GM12872 (cell line): ENCODE results near the gene HOXB7.
A peak's percentile ranks its signal among the peaks of the same experiment; 100 is the strongest.

ENCODE experiments used
- CTCF ChIP-seq: IDR thresholded peaks from 3 replicates; pipeline ENCODE4 v1.5.1; 2011; ENCODE audit warnings: low read depth, mild to moderate bottlenecking, low read length, moderate library complexity; ENCODE audit not compliant: insufficient read depth

Gene HOXB7

GRCh38 chr17:48624118-48624517 lies 13.3 kb upstream of the HOXB7 start:
- TF ChIP-seq CTCF: no peak

- no peak for TF ChIP-seq CTCF
Measured at GRCh38 chr17:48623583-48623982, 12.8 kb upstream of the HOXB7 start.

- no peak for TF ChIP-seq CTCF
Measured at GRCh38 chr17:48622857-48623256, 12.0 kb upstream of the HOXB7 start.

GRCh38 chr17:48621410-48622392 lies 10.9 kb upstream of the HOXB7 start:
- no peak for TF ChIP-seq CTCF

GRCh38 chr17:48620461-48621139 lies 9.8 kb upstream of the HOXB7 start:
- TF ChIP-seq CTCF: no peak

GRCh38 chr17:48619826-48620449 lies 9.1 kb upstream of the HOXB7 start:
- TF ChIP-seq CTCF: no peak

- TF ChIP-seq CTCF: peak; percentile 88
Measured at GRCh38 chr17:48618256-48618896, 7.6 kb upstream of the HOXB7 start.
